AG09319 (cell line): Measurements from ENCODE around the gene SLC35F6.
"Not testable (repeated sequence)": the region's sequence is repeated elsewhere in the genome, so short reads cannot be mapped to it uniquely, and the experiment has no call there.

Source experiments
- DNase-seq: peaks from one replicate; pipeline ENCODE4 v3.0.0-alpha.2; 2010; ENCODE audit warnings: low read depth; ENCODE audit errors: extremely low read depth
- TF ChIP-seq, protein P1 (sequence below): IDR thresholded peaks from 2 replicates; pipeline ENCODE4 v1.5.1; 2011; ENCODE audit warnings: low read depth, mild to moderate bottlenecking, inconsistent platforms, low read length, moderate library complexity

Gene SLC35F6

DNA sequence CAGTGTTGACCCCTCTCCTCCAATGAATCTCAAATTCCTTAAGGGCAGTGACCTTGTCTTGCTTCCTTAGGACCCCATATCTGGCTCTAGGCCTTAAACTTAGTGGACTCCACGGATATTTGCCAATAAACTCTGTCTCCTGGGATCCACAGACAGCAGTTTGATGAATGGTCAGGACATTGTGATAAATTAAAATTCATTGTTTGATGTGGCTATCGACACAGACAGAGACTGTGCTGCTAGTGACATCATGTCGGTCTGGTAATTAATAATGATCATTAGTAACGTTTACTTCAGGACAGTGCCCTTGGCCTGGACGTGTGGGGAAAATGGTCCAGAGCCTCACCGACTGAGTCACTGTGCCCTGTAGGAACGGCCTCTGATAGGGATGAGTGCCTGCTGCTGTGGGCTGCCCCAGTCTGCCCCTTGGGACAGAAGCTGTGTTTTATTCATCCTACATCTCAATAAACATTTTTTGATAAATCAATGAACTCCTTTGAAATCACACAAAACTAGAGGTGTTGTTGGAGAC, 5.2 kb upstream of the SLC35F6 start:
- DNase-seq, result no peak
- TF ChIP-seq, protein P1, sequence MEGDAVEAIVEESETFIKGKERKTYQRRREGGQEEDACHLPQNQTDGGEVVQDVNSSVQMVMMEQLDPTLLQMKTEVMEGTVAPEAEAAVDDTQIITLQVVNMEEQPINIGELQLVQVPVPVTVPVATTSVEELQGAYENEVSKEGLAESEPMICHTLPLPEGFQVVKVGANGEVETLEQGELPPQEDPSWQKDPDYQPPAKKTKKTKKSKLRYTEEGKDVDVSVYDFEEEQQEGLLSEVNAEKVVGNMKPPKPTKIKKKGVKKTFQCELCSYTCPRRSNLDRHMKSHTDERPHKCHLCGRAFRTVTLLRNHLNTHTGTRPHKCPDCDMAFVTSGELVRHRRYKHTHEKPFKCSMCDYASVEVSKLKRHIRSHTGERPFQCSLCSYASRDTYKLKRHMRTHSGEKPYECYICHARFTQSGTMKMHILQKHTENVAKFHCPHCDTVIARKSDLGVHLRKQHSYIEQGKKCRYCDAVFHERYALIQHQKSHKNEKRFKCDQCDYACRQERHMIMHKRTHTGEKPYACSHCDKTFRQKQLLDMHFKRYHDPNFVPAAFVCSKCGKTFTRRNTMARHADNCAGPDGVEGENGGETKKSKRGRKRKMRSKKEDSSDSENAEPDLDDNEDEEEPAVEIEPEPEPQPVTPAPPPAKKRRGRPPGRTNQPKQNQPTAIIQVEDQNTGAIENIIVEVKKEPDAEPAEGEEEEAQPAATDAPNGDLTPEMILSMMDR, result no peak

- DNase-seq, result no peak
- TF ChIP-seq, protein P1, result no peak
These were observed 4.2 kb upstream of the SLC35F6 start for GRCh38 chr2:26759845-26760244.

GRCh38 chr2:26760991-26761390, 3.1 kb upstream of the SLC35F6 start:
- DNase-seq, result not testable (repeated sequence)

DNA sequence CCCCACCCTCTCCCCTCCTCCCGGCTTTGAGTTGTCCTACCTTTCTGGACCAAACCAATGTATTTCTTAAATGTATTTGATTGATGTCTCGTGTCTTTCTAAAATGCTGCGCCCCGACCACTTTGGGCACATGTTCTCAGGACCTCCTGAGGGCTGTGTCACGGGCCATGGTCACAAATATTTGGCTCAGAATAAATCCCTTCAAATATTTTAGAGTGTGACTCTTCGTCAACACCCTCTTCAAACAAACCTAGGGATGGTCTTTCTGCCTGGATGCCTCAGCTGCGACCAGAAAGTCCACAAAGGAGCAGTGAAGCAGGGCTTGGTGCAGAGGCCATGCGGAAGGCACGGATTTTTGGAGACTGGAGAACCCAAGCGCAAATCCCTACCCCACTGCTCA, 1.1 kb upstream of the SLC35F6 start:
- no peak for DNase-seq
- TF ChIP-seq, protein P1, result no peak

- no peak for DNase-seq
- TF ChIP-seq, protein P1, result no peak
These were observed 822 bp downstream of the SLC35F6 start for GRCh38 chr2:26764906-26765305.

DNA sequence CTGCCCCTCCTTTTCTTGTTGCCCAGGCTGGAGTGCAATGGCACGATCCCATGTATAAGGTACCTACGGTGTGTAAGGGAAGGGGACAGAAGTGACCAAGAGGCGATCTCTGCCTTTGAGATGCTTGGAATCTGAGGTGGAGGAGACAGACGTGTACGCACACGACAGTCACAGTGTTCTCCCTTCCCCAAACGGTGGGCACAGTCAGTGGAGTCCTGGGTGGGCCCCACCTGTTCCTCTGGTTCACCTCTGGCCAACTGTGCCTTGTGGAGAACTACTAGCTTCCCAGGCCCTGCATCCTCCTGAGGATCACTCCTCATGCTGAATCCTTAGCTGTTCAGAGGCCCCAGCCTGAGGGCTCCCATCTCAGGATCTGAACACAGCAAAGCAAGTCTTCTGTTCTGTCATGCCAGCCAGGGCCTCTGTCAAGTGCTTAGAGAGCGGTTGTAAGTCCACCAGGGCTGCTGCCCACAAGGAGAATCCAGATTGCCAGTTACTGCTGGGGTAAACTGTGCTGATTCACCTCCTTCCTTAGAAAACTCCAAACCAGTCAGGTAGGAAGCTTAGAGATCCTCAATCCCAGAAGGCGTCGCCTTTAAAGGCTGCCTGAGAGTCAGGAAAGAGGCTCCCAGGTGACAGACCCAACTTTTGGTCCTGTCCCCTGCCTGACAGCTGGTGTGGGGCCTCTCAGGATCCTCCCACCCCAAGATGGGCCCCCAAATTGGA, 1.6 kb downstream of the SLC35F6 start:
- no peak for DNase-seq
- TF ChIP-seq, protein P1, result no peak

- TF ChIP-seq, protein P1, result no peak
These were observed 3.0 kb downstream of the SLC35F6 start for GRCh38 chr2:26767129-26767528.

DNA sequence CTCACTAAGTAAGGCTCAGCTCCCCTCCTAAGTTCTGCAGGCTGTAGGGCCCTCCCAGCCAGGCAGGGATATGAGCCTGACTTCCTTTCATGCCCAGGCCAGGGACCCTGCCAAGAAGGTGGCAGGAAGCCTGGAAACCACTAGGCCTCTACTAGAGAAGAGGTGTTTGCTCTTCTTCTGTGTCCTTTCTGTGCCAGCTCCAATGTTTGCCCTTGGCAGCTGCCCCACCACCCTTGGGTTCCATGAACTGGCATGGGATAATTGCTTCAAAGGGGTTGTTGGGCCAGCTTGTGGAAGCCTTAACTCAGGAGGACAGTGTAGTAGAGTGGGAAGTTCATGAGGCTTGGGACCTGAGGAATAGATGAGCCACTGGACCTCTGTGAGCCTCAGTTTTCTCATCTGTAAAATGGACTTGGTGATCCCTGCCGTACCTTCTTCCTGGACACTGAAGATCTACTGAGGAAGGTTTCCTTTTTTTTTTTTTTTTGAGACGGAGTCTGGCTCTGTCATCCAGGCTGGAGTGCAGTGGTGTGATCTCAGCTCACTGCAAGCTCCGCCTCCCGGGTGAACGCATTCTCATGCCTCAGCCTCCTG, 3.9 kb downstream of the SLC35F6 start:
- no peak for DNase-seq
- TF ChIP-seq, protein P1, result no peak

More at GRCh38 chr2:26767129-26767528, 3.0 kb downstream of the SLC35F6 start:
- no peak for DNase-seq
